ENCODE measurements around the gene SERP2.
A peak's percentile ranks its signal among the peaks of the same experiment; 100 is the strongest.

The SERP2 gene

DNA sequence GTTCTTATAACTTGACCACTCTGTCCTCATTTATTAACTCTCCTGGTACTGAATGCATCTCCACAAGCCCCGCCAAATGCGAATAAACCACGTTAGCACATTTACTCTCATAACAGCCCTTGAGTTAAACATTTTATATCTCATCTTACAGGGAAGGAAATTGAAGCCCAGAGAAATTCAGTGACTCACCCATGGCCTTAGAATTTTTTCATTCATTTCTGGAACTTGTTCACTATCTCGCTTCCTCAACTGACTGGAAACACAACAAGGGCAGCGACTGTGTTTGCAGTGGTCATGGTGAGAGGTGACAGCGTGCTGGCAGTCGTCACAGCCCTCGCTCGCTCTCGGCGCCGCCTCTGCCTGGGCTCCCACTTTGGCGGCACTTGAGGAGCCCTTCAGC is 39.5 kb downstream of the SERP2 start:
- no peak for DNase-seq

DNA sequence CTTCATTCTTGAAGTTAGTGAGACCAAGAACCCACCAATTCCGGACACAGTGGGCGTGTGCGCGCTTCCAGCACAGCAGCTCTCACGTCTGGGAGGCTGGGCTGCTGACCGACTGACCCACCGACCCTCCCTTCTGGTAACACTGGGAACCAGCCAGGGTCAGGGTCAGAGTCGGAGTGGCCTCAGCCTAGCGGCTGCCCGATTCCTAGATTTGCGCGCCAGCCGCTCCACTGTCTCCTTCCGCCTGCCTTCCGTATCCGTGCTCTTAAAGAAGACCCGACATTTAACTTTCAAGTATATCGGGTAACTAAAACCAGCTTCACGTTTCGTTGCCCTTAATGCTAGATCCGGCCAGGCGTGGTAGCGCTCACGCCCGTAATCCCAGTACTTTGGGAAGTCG is 41.1 kb downstream of the SERP2 start:
- DNase-seq = no peak

- DNase-seq = no peak
Observed at GRCh38 chr13:44415815-44416214, 42.2 kb downstream of the SERP2 start.

GRCh38 chr13:44416301-44416700 is 42.7 kb downstream of the SERP2 start:
- no peak for DNase-seq

DNA sequence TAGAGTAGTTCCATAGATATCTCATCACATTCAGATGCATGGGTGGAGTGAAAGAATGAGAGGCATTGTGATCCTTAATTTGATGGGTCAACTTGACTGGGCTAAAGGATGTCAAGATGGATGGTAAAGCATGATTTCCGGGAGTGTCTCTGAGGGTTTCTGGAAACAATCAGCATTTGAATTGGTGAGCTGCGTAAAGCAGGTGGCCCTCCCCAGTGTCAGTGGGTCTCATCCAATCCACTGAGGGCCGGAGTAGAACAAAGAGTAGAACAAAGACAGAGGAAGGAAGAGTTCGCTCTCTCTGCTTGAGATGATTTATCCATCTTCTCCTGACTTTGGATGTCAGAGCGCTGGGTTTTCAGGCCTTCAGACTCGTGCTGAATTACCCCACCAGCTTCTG is 43.1 kb downstream of the SERP2 start:
- DNase-seq = no peak

DNA sequence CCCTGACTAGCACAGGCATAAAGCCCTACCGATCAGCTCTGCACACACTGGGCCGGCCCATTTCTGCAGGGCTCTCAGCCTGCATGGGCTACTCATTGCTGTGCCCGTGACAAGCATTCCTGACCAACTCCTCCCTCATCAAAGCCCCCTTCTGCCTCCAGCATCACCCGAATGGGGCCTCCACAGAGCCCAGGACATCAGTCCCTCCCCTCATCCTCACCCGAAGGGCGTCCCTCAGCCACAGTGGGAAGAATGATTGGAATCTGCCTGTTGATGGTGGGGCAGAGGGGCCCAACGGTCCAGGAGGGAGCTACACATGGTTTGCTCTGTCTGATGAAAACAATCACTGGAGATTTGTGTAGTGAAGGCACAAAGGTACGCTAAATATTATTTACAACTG is 43.8 kb downstream of the SERP2 start:
- no peak for DNase-seq

DNA sequence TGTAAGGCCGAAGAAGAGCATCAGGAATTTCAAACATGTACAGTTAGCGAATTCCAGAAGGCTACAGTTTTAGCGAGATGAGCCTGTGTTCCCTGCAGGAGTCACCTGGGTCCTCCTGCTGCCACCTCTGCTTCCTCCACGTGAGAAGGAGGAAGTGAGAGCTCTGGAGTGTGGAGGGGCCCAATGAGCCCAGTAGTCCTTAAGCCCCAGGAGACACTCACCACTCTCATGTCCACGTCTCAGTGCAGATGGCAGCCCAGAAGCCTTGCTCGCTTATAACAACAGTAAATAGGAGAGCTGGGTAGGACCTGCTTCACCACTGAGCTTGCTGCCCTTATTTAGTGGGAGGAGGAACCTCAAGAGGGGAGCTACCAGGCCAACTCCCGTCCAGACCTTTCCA is 44.3 kb downstream of the SERP2 start:
- no peak for DNase-seq

DNA sequence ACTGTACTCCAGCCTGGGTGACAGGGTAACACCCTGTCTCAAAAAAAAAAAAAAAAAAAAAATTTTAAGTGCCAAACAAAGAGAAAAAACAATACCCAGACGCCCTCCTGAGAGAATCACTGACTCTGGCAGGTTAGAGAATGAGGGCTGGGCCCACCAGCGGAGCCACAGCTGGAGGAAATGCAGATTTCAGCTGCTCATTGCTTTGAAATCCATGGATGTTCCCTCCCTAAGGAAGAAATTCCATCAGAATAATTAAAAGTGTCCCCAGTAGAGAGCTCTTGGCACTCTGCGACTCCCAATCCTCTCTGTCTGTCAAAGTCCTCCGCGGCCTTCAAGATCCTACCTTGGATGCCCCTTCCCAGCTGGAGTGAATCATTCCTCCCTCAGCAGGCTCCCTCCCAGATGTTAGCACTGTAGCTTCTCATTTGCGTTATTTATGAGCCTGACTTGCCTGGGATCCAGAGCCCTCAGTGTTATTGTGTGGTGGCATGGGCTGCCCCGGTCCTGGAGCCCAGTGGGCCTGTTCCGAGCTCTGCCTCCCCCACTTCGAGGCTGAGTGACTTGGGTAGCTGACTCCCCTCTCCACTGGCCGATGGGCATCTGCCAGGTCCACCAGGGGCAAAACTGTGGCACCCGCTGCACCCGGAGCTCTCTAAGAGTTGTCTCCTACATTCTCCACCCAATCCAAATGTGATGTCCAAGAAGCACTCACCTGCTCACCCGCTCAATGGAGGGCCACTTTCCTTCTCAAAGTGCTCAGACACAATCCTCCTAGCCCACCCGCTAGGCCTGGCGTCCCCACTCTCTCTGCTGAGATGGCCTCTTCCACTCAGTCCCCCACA is 47.0 kb downstream of the SERP2 start:
- DNase-seq = no peak

DNA sequence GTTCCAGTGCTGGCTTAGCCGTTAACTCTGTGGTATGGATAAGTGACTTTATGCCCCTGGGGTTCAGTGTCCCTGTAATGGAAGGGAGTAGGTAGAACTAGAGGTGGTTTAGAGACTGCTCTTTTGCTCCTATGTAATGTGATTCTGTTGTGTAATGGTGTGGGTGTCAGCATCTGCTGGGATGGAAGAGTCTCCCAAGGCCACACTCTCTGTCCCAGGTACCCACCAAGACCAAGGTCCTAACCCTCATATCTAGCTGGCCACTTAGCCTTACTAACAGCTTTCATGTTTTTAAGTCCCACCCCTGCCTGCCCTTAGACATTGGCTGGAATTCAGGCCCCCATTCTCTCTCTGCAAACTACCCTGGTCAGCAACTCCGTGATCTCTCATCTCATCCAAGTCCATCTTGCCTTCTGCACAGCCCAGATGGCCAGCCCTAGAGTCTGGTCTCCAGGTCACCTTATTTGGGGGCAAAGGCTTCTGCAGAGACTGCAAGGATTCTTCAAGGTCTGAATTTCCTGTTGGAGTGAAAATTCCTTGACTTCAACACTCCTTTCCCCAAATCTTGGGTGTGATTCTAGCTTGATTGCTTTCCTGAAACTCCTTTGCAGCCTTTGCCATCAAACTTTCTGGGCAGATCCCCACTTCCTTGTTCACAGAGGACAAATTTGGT is 48.4 kb downstream of the SERP2 start:
- DNase-seq = no peak

DNA sequence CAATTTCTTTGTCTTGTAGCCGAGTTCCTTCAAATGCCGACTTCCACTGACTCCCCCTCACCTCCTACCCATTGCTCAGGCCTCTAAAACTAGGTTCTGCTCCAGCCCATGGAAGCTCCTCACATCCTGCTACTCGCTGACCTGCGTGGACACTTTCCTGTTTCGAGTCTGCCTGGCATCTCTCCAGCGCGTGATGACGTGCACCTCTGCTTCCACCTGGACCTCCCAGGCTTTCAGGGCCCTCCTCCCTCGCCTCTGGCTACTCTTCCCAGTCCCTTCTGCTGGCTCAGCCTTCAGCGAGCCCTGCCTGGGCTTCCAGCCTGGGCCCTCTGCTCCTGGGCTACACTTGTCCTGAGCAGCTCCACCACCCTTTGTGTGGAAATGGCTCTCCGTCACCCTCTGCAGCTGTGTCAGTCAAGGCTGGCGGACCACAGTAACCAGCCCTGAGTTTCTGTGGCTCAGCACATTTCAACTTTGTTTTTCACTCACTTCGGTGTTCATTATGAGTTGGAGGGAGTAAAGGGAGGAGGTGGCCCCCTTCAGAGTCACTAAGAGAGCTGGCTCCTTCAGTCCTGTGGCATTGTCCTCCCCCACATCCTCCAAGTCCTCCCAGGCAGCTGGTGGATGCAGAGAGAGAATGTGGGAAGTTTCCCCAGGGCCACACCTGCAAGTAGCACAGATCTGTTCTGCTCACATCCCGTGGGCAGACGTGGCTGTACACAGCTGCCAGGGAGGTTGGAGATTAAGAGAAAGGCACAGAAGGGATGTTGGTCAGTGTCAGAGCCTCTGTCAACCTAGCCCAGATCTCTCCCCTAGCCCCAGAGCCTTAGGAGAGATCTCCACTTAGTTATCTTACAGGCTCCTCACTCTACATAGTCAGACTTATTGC is 49.4 kb downstream of the SERP2 start:
- peak; percentile 78 for DNase-seq

DNA sequence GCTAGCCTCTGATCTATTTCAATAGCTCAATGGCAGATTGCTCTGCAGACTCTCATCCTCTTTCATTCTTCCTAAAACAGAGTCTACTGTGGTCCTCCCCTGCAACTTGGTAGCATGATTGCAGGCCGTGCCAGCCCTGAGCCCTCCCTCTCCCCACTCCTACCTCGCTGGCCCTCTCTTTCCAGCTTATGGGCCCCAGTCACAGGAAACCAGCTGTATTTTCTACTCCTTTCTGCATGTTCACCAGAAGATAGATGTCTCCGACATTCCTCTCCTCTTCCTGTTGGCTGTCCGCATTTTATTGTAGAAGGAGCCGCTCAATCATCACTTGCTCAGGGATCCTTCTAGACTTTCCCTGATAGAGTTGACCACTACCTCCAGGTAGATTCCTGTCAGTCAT is 50.2 kb downstream of the SERP2 start:
- DNase-seq = no peak

DNA sequence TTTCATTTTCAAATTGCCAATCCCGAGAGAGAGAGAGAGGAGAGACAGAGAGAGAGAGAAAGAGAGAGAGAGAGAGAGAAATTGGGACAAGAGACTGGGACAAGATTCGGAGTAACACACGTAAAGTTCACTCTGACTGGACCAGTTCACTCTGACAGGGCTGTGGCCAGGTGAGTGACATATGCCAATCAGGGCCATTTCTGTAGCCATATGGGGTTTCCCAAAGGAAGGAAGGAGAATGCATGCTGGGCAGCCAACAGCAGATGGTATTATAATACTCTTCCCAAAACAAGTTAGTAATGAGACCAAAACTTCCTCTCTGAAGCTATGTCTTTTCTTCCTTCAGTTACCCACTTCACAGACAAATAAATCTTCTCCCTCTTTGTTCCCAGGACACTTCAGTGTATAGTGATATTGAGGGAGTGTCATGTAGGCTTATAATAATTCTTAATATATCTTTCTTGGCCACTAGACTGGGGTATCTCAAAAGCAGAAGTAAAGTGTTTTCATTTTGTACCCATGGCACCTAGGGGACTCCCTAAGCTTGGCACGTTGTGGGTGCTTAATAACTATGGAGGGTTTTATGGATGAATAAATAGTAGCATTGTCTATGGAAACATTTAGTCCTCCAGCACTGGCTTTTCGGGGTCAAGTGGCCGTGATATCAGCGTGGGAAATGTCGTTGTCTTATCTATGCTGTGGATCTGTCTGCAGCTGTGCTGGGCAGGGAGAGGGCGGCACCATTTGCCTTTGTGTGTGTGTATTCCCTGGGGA is 51.6 kb downstream of the SERP2 start:
- no peak for DNase-seq

DNA sequence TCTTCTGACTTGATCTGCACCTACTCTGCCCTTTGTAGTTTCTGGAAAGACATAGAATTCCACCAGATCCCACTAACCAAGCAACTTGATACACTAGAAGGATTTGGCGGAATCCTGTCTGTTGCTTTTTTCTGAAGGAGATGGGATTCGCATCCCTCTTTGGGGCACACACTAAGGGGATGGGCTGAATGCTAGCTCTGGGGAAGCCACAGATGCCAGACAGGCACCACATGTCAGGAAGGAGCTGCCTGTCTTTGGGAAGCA is 52.1 kb downstream of the SERP2 start:
- no peak for DNase-seq

DNA sequence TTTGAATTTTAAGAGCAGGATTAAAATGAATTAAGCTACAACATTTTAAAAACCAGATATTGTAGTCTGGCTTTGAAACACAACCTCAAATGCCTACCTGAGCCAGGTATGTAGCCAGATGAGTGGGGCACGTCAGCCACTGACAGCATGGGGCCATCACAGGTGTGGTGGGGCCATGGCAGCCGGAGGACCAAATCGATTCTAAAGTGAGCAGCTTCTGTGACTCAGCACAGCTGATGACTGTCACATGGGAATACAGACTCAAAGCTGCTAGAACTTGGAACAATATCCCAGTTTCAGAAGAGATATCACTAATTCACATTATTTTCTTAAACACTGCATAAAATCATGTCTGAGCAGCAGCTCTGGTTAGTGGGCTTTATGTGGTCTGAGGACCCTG is 52.8 kb downstream of the SERP2 start:
- DNase-seq = no peak

DNA sequence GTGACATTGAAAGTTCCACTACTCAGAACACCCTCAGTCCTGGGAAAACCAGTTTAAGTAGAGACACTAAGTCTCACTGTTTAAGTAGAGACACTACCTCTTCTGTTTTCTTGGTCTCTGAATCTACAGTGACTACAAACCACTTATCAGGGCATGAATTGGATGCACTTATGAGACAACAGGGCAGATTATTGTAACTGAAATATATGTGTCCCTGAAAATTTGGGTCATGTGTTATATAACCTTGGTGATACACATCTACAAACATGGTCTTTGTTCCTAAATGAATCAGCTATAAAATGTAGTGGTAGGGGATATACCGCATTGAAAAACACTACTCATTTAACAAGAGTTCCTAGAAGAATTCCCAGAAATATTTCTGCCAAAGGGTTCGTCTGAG is 55.7 kb downstream of the SERP2 start:
- no peak for DNase-seq

- peak; percentile 78 for DNase-seq
Observed at GRCh38 chr13:44431150-44431549, 57.5 kb downstream of the SERP2 start.

GRCh38 chr13:44432650-44433049 is 59.0 kb downstream of the SERP2 start:
- DNase-seq = no peak

- no peak for DNase-seq
Observed at GRCh38 chr13:44433863-44434765, 60.5 kb downstream of the SERP2 start.

GRCh38 chr13:44434766-44435141 is 61.1 kb downstream of the SERP2 start:
- no peak for DNase-seq

GRCh38 chr13:44435142-44435918 is 61.7 kb downstream of the SERP2 start:
- peak; percentile 98 for DNase-seq

DNA sequence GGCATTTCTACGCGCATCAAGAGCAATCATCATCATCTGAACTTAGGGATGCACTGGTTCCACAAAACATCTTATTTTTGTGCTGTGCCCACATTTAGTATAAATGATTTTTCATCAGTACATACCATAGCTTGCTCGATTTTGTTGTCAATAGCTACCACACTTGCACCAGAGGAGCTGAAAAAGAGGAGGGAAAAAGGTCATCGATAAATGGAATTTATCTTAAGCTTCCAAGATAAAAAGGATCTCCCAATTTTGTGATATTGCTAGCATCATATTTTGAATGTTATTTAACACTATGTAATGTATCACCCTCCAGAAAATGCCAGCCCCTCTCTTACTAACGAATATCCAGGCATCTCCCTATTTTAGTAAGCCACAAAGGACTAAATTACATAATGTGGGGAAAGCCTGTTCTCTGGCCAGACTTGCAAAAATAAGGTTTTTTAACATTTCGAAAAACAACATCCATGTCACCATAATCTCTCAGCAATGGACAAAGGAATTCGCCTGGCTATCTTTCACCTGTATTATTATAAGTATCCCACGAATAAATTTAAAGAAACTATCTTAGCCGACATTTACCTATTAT is 62.4 kb downstream of the SERP2 start:
- peak; percentile 36 for DNase-seq

Data from DMS53 (cell line).